Activated CD4-positive, alpha-beta T cell treated with anti-CD3 and anti-CD28 coated beads, Interleukin-10, Interleukin-2, amounts not matched to agents 100 ng/mL and 50 ng/mL, durations not matched to agents 16 hours and 8 hours (primary cell): Measurements from ENCODE around the gene TADA2A.

ENCODE experiments used
- DNase-seq: peaks from one replicate; pipeline ENCODE4 v3.0.0-alpha.2; 2020

TADA2A gene, protein sequence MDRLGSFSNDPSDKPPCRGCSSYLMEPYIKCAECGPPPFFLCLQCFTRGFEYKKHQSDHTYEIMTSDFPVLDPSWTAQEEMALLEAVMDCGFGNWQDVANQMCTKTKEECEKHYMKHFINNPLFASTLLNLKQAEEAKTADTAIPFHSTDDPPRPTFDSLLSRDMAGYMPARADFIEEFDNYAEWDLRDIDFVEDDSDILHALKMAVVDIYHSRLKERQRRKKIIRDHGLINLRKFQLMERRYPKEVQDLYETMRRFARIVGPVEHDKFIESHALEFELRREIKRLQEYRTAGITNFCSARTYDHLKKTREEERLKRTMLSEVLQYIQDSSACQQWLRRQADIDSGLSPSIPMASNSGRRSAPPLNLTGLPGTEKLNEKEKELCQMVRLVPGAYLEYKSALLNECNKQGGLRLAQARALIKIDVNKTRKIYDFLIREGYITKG

DNA sequence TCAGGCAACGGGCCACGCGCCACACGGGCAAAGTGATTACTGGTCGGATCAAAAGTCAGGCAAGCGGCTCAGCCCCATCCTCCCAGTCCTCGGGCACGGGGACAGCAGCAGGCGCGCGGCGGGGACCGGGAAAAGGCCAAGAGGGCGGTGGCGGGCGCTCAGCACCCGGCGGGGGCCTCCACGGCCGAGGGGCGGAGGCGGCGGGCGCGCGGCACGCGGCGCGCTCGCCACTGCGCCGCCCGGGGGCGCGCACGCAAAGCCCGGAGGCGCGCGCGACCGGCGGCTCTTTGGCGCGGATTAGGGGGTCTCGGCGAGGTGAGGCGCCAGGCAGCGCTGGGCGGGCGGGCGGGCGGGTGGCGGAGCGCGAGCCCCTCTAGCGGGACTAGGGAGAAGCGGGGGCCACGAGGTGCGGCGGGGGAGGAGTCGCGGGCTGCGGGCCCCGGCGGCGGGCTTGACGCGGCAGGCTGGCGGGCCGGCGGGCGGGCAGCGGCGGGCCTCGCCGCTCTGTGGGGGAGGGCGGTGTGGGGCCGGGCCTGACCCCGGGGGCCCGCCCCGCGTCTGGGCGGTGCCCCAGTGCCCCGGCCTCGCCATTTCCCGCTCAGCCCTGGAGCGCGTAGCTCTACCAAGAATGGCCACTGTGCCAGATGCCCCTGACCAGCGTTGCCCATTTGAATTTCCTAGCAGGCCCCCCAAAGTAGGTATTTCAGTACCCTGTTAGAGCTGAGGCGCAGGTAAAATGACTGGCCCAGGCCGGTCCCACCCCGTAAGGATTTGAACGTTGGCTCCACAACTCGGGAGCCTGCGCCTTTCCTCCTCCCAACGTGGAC, at the start of gene TADA2A, which contains the start of gene ACACA:
Gene TADA2A, plus strand, starts transcription at position 252 of the 827 bp plus-strand sequence. CDS start 4,480 bp downstream, outside the sequence.
Gene ACACA, minus strand, starts transcription at position 202 of the 827 bp plus-strand sequence. CDS start 537 bp downstream, outside the sequence.
- peak; percentile 91 for DNase-seq

GRCh38 chr17:37358098-37358829, 48.4 kb upstream of the TADA2A start:
- peak; percentile 52 for DNase-seq

- peak; percentile 98 for DNase-seq
These were observed 47.6 kb upstream of the TADA2A start for GRCh38 chr17:37358830-37359681.

DNA sequence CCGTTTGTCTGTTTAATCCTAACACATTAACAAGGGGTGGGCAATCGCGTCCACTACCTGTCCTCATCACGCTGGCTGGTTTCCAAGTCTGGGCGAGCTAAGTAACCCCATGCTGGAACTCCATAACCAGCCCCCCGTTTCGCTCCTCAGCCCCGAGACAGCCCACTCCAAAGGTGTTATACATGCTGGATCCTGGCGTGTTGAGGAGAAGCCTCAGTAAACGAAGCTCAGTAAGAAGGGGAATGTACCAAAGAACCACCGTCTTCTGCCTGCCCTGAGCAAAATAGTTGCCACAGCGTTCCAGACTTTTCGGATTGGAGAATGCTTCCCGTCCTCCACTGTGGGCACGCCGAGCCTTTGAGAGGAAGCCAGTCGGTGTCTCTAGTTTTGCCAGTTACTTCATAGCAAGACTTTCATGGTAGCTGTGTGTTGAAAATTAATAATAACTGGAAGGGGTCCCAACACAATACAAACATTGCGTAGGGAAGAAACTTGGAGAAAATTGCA, 47.0 kb upstream of the TADA2A start:
- DNase-seq, result no peak

DNA sequence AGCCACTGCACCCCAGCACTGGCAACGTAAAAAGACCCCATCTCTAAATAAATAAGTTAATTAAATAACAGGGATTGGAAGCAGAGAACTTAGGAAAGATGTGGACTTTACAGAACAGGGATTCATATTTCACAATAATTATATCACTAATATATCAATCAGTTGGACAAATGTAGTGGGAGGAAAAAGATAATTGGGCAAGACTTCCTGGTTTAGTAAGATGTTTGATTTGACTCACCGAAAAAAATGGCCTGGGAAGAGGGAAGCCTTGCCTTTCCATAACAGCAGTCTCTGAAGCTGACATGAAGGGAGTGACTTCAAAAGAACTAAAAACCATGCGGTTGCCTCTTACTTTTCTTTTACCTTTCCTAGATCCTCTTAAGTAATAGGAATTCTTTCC, 46.1 kb upstream of the TADA2A start:
- no peak for DNase-seq

GRCh38 chr17:37361543-37361942, 45.1 kb upstream of the TADA2A start:
- no peak for DNase-seq

DNA sequence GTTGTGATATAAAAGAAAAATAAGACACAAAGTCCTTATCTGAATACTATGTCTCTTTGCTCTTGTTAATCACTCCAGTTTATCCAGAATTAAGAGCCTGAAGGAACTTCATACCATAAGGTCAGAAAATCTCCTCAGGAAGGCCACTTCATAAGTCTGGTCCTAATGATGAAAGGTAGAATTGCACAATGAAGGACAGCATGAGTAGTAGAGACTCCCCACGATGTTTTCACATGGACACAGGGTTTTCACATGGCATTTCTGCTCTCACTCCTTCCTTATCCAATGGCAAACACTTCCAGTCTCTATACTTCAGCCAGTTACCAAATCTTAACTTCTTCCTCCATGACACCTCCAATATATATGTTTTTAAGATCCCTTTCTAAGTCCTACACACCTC, 41.1 kb upstream of the TADA2A start:
- DNase-seq, result no peak

DNA sequence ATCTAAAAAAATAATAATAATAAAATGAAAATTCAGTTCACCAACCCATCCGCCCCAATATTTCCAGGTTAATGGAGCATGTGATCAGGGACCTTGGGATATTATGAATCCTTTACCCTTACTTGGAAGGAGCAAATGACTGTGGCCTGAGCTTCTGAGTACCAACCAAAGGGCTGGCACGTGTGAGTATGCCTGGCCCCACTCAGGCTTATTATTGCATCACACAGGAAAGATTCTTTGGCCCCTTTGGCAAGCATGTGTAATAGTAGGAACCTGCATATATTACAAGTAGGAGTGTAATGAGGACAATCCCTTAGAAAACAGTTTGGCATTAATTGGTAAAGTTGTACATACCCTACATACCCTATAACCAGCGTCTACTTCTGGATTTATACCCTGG, 38.1 kb upstream of the TADA2A start:
- no peak for DNase-seq

GRCh38 chr17:37373530-37374159, 33.0 kb upstream of the TADA2A start:
- DNase-seq, result peak; percentile 83

GRCh38 chr17:37375706-37376105, 31.0 kb upstream of the TADA2A start, which contains the start of gene C17orf78:
TSS of gene C17orf78 (plus strand) at chr17:37375985. CDS start at chr17:37376093, 108 bp downstream.
- no peak for DNase-seq

- DNase-seq, result no peak
These were observed 24.6 kb upstream of the TADA2A start for GRCh38 chr17:37382056-37382455.

DNA sequence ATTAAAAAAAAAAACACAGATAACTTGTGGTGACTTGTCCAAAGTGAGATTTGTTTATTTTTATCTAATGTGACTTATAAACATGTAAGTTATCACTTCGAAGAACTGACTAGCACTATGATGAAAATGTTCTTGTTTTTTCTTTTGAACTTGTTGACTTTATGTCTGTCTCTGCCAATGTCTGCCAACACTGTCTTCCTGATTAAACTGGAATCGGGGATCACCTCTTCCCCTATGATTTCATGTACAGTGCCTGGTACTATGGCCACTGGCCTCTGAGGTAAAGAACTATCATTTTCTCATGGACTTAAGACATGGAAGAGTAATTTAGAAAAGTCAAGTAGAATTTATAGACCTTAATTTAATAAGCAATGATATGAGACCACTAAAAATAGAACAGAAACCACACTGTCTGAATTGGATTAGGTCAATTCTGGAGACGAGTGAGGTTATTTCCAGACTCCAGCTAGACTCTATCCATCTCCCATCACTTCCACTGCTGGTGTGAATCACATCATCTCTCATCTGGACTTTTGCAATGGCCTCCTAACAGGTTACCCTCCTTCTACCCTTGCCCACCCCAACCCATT, 22.0 kb upstream of the TADA2A start:
- DNase-seq, result no peak

DNA sequence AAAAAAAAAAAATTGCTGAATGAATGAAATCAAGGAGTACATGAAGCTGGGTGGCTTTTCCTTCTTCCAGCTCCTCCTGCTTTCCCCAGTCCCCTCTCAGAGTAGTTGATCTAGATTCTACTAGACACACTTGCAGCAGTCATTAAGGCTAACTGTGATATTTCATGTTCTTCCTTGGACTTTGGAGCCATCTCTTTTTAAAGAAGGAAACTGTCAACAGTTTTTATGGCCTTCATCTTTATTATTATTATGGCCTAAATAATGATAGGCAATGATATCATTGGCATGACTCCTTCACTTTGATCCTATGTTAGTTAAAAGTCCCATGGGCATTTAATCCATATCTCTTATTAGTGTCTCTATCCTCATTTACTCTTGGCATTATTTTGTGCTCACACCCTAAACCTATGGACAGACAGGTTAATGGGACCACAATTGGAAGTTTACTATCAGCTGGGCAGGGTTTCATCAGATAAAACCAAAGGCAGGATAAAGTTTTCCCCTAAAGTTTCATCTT, 21.2 kb upstream of the TADA2A start:
- no peak for DNase-seq

GRCh38 chr17:37386462-37386861, 20.2 kb upstream of the TADA2A start:
- no peak for DNase-seq

GRCh38 chr17:37388266-37388665, 18.4 kb upstream of the TADA2A start:
- no peak for DNase-seq

GRCh38 chr17:37389160-37389559, 17.5 kb upstream of the TADA2A start:
- no peak for DNase-seq

DNA sequence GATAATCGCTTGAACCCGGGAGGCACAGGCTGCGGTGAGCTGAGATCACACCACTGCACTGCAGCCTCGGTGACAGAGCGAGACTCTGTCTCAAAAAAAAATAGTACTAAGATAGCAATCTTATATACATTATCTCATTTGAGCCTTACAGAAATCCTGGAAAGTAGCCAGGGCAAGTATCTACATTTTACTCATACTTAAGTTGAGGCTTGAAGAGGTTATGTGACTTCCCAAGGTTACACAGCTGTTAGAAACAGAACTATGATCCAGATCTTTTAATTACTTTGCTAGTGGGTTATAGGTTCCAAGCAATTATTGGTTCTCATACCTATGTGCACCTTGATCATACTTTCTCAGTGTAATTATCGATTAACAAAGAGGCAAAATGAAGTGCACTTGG, 15.5 kb upstream of the TADA2A start:
- DNase-seq, result no peak

GRCh38 chr17:37392024-37392590, 14.6 kb upstream of the TADA2A start:
- peak; percentile 61 for DNase-seq

DNA sequence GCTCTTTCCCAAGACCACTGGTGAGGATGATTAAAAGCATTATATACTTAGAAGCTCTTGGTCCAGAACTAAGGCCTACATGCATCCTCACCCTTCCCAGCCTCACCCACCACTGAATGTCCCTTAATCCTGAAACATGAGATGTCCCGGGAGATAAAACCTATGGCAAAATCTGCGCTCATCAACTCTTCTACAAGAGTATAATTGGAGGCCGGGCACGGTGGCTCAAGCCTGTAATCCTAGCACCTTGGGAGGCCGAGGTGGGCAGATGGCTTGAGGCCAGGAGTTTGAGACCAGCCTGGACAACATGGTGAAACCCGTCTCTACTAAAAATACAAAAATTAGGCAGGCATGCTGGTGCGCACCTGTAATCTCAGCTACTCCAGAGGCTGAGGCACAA, 13.3 kb upstream of the TADA2A start:
- DNase-seq, result no peak

DNA sequence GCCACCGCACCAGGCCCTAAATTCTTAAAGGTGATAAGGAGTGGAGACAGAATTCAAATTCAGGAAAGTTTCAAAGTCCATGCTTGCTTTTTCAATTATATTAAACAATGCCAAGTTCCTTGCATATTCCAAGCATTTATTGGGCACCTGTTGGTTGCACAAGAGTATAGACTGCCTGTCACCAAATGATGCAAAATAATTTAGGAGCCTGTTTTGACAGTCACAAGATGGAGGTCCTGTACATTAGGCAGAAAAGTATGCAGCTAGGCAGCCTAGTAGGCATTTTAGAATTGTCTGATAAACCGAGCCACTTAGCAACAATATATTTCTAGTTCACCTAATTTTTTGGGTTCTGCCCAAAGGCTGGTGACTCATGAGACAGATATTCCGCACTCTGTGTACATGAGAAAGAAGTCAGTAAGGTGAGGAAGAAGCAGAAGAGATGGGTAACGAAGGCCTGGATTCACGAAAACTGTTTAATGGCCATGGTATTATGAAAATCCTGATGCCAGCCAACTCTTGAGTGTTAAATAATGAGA, 7.4 kb upstream of the TADA2A start:
- no peak for DNase-seq
